SK-N-SH (cell line): ENCODE results near the gene ARFRP1. TPM values are rescaled to one million over a fixed set of nuclear protein-coding genes. Genes with fewer than 3 reads are reported as not detected.

ENCODE experiments used
- CTCF ChIA-PET: fragments of 300-600, 350-600 bp; formaldehyde crosslinking; extraction: SDS; loops from one replicate; lab custom pipeline; 2021; lab: Yijun Ruan, JAX
- POLR2A ChIA-PET: fragments of 350-600 bp; sonication (Branson Sonifier 250); formaldehyde crosslinking; extraction: SDS; loops from one replicate; lab custom pipeline; 2020; ENCODE audit warnings: antibody characterized with exemption, inconsistent platforms; lab: Yijun Ruan, JAX
- DNase-seq: peaks from one replicate; pipeline ENCODE4 v3.0.0; 2012
- H2AFZ ChIP-seq: fragments of 200-600 bp; sonication (generic); 2 replicates; pipeline ENCODE4 v1.8.1; 2016; ENCODE audit warnings: antibody characterized with exemption, mild to moderate bottlenecking, low read depth
- H3F3A ChIP-seq: fragments of 200-600 bp; sonication (generic); replicated peaks from 2 replicates; pipeline ENCODE3; 2016; ENCODE audit warnings: antibody characterized with exemption, mild to moderate bottlenecking; ENCODE audit not compliant: insufficient read depth
- H3K27ac ChIP-seq, 2 experiments: fragments of 200-500 bp in 1 of 2; fragments of 200-600 bp in 1 of 2; sonication (Bioruptor generic) in 1 of 2; sonication (generic), shearing (Covaris generic) in 1 of 2; 2 replicates each; pipeline versions ENCODE4 v1.5.1 to v1.6.1; 2014 to 2016; ENCODE audit warnings: low read depth in 2 of 2, inconsistent platforms in 1 of 2, low read length in 1 of 2, mild to moderate bottlenecking in 1 of 2, mixed read lengths in 1 of 2
- H3K27me3 ChIP-seq: fragments of 200-600 bp; sonication (generic), shearing (Covaris generic); 2 replicates; pipeline ENCODE4 v1.6.1; 2016; ENCODE audit warnings: mixed run types; ENCODE audit not compliant: insufficient read depth
- H3K36me3 ChIP-seq, 2 experiments: fragments of 200-500 bp in 1 of 2; fragments of 200-600 bp in 1 of 2; sonication (Bioruptor generic) in 1 of 2; sonication (generic) in 1 of 2; replicated peaks in 1 of 2; 2 replicates each; pipeline versions ENCODE3 to v1.5.1; 2014 to 2016; ENCODE audit warnings: low read length in 1 of 2, mild to moderate bottlenecking in 1 of 2; ENCODE audit not compliant: insufficient read depth in 2 of 2, control insufficient read depth in 1 of 2
- H3K4me1 ChIP-seq, 2 experiments: fragments of 200-500 bp in 1 of 2; fragments of 200-600 bp in 1 of 2; sonication (Bioruptor generic) in 1 of 2; sonication (generic), shearing (Covaris generic) in 1 of 2; 2 replicates each; pipeline versions ENCODE4 v1.5.1 to v1.6.1; 2014 to 2016; ENCODE audit warnings: low read depth in 1 of 2, low read length in 1 of 2, mixed run types in 1 of 2; ENCODE audit not compliant: insufficient read depth in 2 of 2, control insufficient read depth in 1 of 2
- H3K4me2 ChIP-seq: fragments of 200-600 bp; sonication (generic), shearing (Covaris generic); 2 replicates; pipeline ENCODE4 v1.6.1; 2017; ENCODE audit warnings: mixed run types
- H3K4me3 ChIP-seq, 2 experiments: fragments of 200-500 bp in 1 of 2; fragments of 200-600 bp in 1 of 2; sonication (Bioruptor generic) in 1 of 2; sonication (generic), shearing (Covaris generic) in 1 of 2; 2 replicates each; pipeline versions ENCODE4 v1.5.1 to v1.8.1; 2014 to 2016; ENCODE audit warnings: low read depth in 2 of 2, inconsistent platforms in 1 of 2, low read length in 1 of 2, mild to moderate bottlenecking in 1 of 2, mixed read lengths in 1 of 2, moderate library complexity in 1 of 2
- H3K79me2 ChIP-seq: fragments of 200-600 bp; sonication (generic); 2 replicates; pipeline ENCODE4 v1.8.1; 2017; ENCODE audit warnings: mild to moderate bottlenecking; ENCODE audit not compliant: insufficient read depth
- H3K9ac ChIP-seq: fragments of 200-600 bp; sonication (generic); 2 replicates; pipeline ENCODE4 v1.6.1; 2017; ENCODE audit warnings: mixed run types
- H3K9me2 ChIP-seq: fragments of 200-600 bp; sonication (generic); 2 replicates; pipeline ENCODE4 v1.6.1; 2017; ENCODE audit warnings: mixed run types
- H3K9me3 ChIP-seq: fragments of 200-600 bp; sonication (generic); 2 replicates; pipeline ENCODE4 v1.6.1; 2017; ENCODE audit warnings: mixed run types, mild to moderate bottlenecking, moderate library complexity
- H4K20me1 ChIP-seq: fragments of 200-600 bp; sonication (generic); 2 replicates; pipeline ENCODE4 v1.6.1; 2017; ENCODE audit warnings: mild to moderate bottlenecking, mixed run types; ENCODE audit not compliant: insufficient read depth
- FOXM1 ChIP-seq: IDR thresholded peaks from 2 replicates; pipeline ENCODE4 v1.4.0; 2012; ENCODE audit warnings: low read depth, mild to moderate bottlenecking
- MXI1 ChIP-seq: IDR thresholded peaks from 2 replicates; pipeline ENCODE4 v1.6.1; 2012; ENCODE audit warnings: mild to moderate bottlenecking, low read depth, low read length, improper control_type of control experiment
- NRF1 ChIP-seq: IDR thresholded peaks from 2 replicates; pipeline ENCODE4 v1.6.1; 2012; ENCODE audit warnings: low read depth, mild to moderate bottlenecking, low read length
- PBX3 ChIP-seq: IDR thresholded peaks from 2 replicates; pipeline ENCODE4; 2012
- POLR2AphosphoS5 ChIP-seq: IDR thresholded peaks from 2 replicates; pipeline ENCODE4 v1.6.1; 2012; ENCODE audit warnings: low read depth, low read length
- RAD21 ChIP-seq: IDR thresholded peaks from 2 replicates; pipeline ENCODE4 v1.6.1; 2012; ENCODE audit warnings: mild to moderate bottlenecking, low read length
- TAF1 ChIP-seq: IDR thresholded peaks from 2 replicates; pipeline ENCODE4 v1.6.1; 2012; ENCODE audit warnings: low read depth, mild to moderate bottlenecking, low read length, moderate library complexity, borderline replicate concordance
- TEAD4 ChIP-seq: IDR thresholded peaks from 2 replicates; pipeline ENCODE4 v1.4.0; 2012; ENCODE audit warnings: mild to moderate bottlenecking, borderline replicate concordance; ENCODE audit not compliant: insufficient read depth
- USF1 ChIP-seq: IDR thresholded peaks from 2 replicates; pipeline ENCODE4 v1.4.0; 2012; ENCODE audit warnings: low read depth, borderline replicate concordance
- YY1 ChIP-seq: IDR thresholded peaks from 2 replicates; pipeline ENCODE4 v1.4.0; 2012; ENCODE audit warnings: low read depth, mild to moderate bottlenecking
- WGBS: methylation state at CpG from one replicate; pipeline ENCODE4 v1.1.6; 2017; ENCODE audit warnings: low lambda C conversion rate; 5-methylcytosine and 5-hydroxymethylcytosine counted together
- polyA plus RNA-seq, 3 experiments: library from polyadenylated mRNA; depleted of rRNA; stranded (reverse); fragments of >200 nt; gene quantifications; 2 replicates each; pipeline ENCODE4 v1.2.3, GENCODE V29; 2012

ARFRP1 gene
- polyA plus RNA-seq, 1 of the 3 experiments (the other 2 are of a cell fraction), result 72.8 TPM

GRCh38 chr20:63709149-63709527, 1.4 kb upstream of the ARFRP1 start:
- Histone ChIP-seq H3K9ac (peak overlapping the region; percentile 89; the same call in 1 of the 2 replicates), H3K79me2 (peaks cover 93% of the 10 kb centered on the region), H3K27me3 (no peaks in the 10 kb centered on the region), H3K9me3 (peaks cover 7% of the 10 kb centered on the region), H3K9me2 (no peaks in the 10 kb centered on the region)
- CTCF ChIA-PET, result interaction anchor here (0.9 to 1.6 kb wide), 3 partner anchors 30 to 265 kb away, joined by 3 to 4 read pairs (median 4); no protein-coding TSS in a partner anchor
- no peak for TF ChIP-seq TAF1
- TF ChIP-seq YY1, result no peak
- TF ChIP-seq NRF1, result no peak
- TF ChIP-seq USF1, result no peak
- TF ChIP-seq POLR2AphosphoS5, result no peak
- no peak for TF ChIP-seq FOXM1
- no peak for TF ChIP-seq MXI1
- TF ChIP-seq PBX3, result no peak
- TF ChIP-seq, all 33 proteins: peak for 0
- Histone ChIP-seq H3F3A (peaks cover 4% of the 10 kb centered on the region), H2AFZ (no peak overlapping the region), H3K4me3 (peak overlapping the region; percentile 70 to 90; a peak in 3 of 4 replicates), H3K27ac (no peak overlapping the region), H3K4me1 (peaks cover 0 to 20% of the 10 kb centered on the region in 2 experiments; a peak in 1 of 4 replicates), H3K36me3 (peaks cover 39 to 62% of the 10 kb centered on the region in 2 experiments), H4K20me1 (0 out of 2 replicates have a peak, but pooled peaks cover 3% of the 10 kb centered on the region), H3K4me2 (peak overlapping the region; percentile 92)
- POLR2A ChIA-PET, result interaction anchor here (2.6 kb wide), 1 partner anchor 12 kb away, joined by 22 read pairs; the partner anchor contains the start of gene TNFRSF6B
- 87% methylated on average over 16 of the region's 17 CpGs for WGBS
- no peak for DNase-seq

- H3K36me3 ChIP-seq, result peaks cover 43 to 59% of the 10 kb centered on the region in 2 experiments
- no peaks in the 10 kb centered on the region for H3K27me3 ChIP-seq
- peak overlapping the region; percentile 89 for H3K9ac ChIP-seq
- peak overlapping the region in 1 of 2 experiments; percentile 53; a peak in 2 of 4 replicates for H3K27ac ChIP-seq
- H3K79me2 ChIP-seq, result peaks cover 87% of the 10 kb centered on the region
- DNase-seq, result peak; percentile 12
- TF ChIP-seq TEAD4 (no peak), FOXM1 (no peak), RAD21 (no peak)
- no peaks in the 10 kb centered on the region for H3K9me2 ChIP-seq
- 66% methylated on average over 26 of the region's 67 CpGs for WGBS
- ChIA-PET CTCF (interaction anchor here (0.9 to 1.6 kb wide), 4 partner anchors 13 to 265 kb away, joined by 3 to 4 read pairs (median 4); no protein-coding TSS in a partner anchor), POLR2A (interaction anchor here (0.6 to 2.6 kb wide), 11 partner anchors 11 to 272 kb away, joined by 3 to 22 read pairs (median 3); partner anchors contain the start of genes RTEL1, SAMD10, STMN3 and TNFRSF6B)
- H2AFZ ChIP-seq, result no peak overlapping the region
- peak overlapping the region; percentile 92 for H3K4me2 ChIP-seq
- peaks cover 4% of the 10 kb centered on the region for H3F3A ChIP-seq
- peaks cover 7% of the 10 kb centered on the region for H3K9me3 ChIP-seq
- 0 out of 2 replicates have a peak, but pooled peaks cover 3% of the 10 kb centered on the region for H4K20me1 ChIP-seq
- H3K4me1 ChIP-seq, result peaks cover 0 to 20% of the 10 kb centered on the region in 2 experiments; a peak in 1 of 4 replicates
- H3K4me3 ChIP-seq, result peak overlapping the region; percentile 70 to 90
Measured at GRCh38 chr20:63708301-63709148, 749 bp upstream of the ARFRP1 start.
